Fibroblast of pulmonary artery (primary cell): ENCODE measurements around the gene ADARB2.

ENCODE experiments used
- DNase-seq: peaks from one replicate; pipeline ENCODE4 v3.0.0-alpha.2; 2010; ENCODE audit warnings: low read depth
- H3K4me3 ChIP-seq: replicated peaks from 2 replicates; pipeline ENCODE4 v1.5.1; 2011; ENCODE audit warnings: low read depth, mild to moderate bottlenecking, control low read depth, low read length, moderate library complexity
- TF ChIP-seq, protein P1 (sequence below): IDR thresholded peaks from 2 replicates; pipeline ENCODE4 v1.5.1; 2011; ENCODE audit warnings: mild to moderate bottlenecking, control low read depth, low read length, inconsistent platforms; ENCODE audit errors: missing control alignments

Gene ADARB2

DNA sequence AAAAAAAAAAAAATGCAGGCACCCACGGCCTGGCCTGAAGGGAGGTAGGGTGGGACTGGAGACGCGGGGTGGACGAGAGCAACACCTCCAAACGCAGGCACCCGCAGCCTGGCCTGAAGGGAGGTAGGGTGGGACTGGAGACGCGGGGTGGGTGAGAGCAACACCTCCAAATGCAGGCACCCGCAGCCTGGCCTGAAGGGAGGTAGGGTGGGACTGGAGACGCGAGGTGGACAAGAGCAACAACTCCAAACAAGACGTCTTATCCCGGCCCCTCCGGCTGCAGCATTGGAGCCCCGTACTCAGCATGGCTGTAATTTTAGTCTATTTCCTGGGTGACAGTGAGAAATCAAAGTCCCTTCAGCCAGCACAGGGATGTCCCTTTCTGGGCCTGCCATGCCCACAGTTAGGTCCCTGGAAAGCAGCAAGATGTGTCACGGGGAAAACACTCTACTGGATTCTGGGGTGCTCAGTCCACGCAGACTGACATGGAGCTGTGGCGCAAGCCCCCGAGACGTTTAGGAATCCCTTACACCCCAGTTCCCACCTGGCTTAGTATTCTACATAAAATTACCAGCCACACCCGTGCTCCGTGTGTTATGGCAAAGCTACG, 561.3 kb downstream of the ADARB2 start:
- TF ChIP-seq, protein P1, sequence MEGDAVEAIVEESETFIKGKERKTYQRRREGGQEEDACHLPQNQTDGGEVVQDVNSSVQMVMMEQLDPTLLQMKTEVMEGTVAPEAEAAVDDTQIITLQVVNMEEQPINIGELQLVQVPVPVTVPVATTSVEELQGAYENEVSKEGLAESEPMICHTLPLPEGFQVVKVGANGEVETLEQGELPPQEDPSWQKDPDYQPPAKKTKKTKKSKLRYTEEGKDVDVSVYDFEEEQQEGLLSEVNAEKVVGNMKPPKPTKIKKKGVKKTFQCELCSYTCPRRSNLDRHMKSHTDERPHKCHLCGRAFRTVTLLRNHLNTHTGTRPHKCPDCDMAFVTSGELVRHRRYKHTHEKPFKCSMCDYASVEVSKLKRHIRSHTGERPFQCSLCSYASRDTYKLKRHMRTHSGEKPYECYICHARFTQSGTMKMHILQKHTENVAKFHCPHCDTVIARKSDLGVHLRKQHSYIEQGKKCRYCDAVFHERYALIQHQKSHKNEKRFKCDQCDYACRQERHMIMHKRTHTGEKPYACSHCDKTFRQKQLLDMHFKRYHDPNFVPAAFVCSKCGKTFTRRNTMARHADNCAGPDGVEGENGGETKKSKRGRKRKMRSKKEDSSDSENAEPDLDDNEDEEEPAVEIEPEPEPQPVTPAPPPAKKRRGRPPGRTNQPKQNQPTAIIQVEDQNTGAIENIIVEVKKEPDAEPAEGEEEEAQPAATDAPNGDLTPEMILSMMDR, result no peak
- H3K4me3 ChIP-seq, result no peak overlapping the region
- DNase-seq, result no peak

DNA sequence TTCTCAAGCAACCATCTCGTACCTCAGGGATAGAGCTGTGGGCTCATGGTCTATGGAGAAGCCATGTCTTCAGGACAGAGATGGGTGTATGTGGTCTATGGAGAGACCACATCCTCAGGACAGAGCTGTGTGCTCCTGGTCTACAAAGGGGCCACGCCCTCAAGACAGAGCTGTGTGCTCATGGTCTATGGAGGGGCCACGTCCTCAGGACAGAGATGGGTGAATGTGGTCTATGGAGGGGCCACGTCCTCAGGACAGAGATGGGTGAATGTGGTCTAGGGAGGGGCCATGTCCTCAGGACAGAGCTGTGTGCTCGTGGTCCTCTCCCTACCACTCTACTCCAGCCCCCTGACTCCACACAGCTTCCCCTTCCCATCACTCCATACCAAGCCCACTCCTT, 563.3 kb downstream of the ADARB2 start:
- no peak overlapping the region for H3K4me3 ChIP-seq
- no peak for DNase-seq
- TF ChIP-seq, protein P1, result no peak

DNA sequence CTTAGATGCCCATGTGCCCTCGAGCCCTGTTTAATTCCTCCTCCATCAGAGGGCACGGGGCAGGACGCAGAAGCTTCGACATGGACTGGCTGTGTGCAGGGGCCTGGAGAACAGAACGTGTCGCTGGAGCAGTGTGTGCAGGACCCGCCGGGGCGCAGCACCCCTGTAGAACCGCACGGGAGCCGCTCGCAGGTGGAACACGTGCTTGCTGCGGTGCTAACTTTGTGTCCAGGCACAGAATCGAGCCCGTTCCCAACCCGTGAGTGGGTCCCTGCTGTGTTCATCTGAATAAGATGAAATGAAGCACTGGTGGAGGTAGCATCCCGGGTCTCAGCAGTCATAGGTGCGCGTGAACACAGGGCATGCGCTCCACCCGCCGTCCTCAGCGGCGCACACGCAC, 564.2 kb downstream of the ADARB2 start:
- no peak overlapping the region for H3K4me3 ChIP-seq
- no peak for DNase-seq
- TF ChIP-seq, protein P1, result no peak

DNA sequence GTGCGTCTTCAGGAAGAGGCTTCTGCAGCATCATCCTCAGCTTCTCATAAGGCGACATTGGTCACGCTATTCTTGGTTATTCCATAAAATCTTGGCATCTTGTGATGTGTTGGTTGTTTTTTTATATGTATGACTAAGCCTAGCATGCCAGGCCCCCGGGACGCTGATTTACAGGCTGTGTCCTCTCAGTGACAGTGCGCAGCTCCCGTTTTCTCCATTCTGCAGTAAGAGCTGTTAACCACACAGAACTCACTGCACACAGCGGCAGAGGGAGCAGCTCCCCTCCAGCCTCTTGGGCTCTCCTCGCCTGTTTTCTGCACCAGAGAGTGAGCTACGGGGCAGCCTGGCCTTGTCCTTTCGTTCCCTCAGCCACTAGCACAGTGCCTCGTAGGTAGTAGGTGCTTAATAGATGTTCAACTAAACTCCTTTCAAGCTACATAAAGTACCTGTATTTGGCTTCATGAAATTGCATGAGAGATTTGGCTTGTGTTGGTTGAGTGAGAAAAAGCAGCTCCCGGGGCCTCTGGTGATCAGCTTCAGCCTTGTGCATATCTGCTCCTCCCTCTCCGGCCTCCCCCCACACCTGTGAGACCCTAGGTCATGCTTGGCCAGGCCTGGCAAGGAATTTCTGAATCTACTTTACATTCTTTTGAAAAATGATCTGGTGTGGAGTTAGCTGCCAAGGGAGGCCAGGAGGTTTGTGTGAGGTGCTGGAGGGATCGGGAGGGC, 564.9 kb downstream of the ADARB2 start:
- TF ChIP-seq, protein P1, result no peak
- no peak overlapping the region for H3K4me3 ChIP-seq
- DNase-seq, result no peak

DNA sequence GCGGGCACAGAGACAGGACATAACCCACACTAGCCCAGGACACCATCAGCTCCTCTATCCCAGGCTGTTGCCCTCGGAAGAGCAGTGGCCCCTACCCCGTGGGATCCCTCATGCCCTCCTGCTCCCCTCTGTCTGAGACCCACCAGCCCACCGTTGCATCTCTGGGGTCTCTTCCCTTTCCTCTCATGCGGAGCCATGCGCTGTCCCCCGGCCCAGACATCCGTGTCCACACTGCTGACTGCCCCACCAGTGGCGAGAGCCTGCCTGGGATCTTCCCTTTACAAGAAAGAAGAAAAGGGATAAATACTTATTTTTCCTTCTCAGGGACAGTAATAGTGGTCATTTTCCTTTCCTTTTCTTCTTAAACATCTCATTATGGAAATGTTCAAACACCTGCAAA, 565.7 kb downstream of the ADARB2 start:
- TF ChIP-seq, protein P1, result no peak
- no peak overlapping the region for H3K4me3 ChIP-seq
- DNase-seq, result no peak

DNA sequence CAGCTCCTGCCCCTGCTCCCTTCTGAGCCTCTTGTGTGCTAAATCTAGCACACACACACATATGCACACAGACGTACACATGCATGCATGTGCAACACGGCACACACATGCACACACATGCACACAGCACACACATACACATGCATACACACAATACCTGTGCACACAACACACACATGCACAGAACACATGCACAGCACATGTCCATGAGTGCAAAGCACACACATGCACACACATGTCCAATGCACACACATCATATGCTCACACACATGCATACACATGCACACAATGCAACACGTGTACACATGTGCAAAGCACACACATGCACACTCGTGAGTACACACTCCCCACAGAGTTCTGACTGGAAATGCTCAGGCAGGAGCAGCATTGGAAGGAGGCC, 566.1 kb downstream of the ADARB2 start:
- TF ChIP-seq, protein P1, result no peak
- no peak overlapping the region for H3K4me3 ChIP-seq
- DNase-seq, result no peak

DNA sequence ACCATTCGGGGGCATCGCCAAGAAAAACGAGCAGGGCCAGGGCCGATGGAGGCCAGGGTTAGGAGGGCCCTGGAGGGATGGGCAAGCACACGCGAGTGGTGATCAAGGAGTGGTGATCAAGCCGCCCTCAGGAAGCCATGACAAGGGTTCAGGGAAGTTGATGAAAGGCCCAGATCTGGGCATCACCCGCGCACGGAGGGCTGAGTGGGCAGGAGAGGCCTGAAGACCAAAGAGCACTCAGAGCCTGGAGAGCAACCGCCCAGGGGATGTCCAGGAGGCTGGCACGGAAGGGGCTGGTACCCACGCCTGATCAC, 566.5 kb downstream of the ADARB2 start:
- TF ChIP-seq, protein P1, result no peak
- H3K4me3 ChIP-seq, result no peak overlapping the region
- no peak for DNase-seq
